ENCODE results near the gene ADARB2.

ADARB2 gene

DNA sequence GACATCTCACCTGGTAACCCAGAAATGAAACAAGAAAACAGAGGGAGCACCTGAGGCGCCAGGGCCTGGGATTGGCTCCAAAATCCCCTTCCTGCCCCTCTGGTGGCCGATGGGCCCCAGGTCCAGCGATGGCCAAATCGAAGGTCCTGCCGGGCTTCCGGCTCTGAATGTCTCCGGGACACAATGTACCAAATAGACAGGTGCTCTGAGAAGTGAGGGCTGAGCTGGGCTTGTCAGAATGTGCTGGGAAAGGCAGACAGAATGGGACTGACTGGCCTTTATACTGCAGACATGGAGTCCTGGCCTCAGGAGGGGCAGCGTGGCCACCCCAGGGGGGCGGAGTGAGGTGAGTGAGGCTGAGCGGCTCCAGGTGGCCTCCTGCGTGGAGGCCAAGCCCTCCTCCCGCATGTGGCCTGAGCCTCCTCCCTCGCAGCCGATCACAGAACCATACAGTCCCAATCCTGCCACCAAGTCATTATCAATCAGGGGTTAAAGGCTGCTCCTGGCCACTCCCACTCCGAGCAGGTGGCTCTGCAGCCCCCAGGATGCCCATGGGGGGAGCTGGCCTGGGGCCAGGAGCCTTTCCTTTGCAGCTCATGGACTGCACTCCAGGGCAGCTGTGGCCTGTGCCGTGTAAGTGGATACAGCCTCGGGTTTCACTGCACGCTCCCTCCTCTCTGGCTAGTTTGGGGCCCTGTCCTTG lies 185.5 kb downstream of the ADARB2 start:
- ChIA-PET POLR2A (no interaction called here), CTCF (no interaction called here)
- no peak for DNase-seq (ENCODE audit: low read depth, low spot score)
- H3K4me3 ChIP-seq (ENCODE audit: low read depth, low read length): no peak overlapping the region
- TF ChIP-seq, protein P1, sequence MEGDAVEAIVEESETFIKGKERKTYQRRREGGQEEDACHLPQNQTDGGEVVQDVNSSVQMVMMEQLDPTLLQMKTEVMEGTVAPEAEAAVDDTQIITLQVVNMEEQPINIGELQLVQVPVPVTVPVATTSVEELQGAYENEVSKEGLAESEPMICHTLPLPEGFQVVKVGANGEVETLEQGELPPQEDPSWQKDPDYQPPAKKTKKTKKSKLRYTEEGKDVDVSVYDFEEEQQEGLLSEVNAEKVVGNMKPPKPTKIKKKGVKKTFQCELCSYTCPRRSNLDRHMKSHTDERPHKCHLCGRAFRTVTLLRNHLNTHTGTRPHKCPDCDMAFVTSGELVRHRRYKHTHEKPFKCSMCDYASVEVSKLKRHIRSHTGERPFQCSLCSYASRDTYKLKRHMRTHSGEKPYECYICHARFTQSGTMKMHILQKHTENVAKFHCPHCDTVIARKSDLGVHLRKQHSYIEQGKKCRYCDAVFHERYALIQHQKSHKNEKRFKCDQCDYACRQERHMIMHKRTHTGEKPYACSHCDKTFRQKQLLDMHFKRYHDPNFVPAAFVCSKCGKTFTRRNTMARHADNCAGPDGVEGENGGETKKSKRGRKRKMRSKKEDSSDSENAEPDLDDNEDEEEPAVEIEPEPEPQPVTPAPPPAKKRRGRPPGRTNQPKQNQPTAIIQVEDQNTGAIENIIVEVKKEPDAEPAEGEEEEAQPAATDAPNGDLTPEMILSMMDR (IDR thresholded peaks at IDR 0.05; ENCODE audit: insufficient read depth, low read length, missing control alignments): no peak

DNA sequence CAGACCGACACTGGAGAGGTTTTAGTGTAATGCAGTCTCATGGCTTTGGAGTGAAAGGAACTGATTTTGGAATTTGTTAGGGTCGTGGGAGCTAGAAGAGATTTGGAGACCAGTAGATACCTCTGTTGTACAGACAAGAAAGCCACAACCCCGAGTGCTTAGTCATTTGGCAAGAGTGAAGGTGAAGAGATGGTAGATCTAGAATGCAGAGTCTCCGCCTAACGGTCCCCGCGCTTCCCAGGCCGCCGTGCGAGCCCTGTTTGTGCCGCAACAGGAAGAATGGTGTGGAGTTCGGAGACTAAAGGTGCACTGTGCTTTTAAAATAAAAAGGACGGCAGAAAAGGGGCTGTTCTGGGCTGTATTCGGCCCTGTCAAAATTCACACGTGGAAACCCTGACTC lies 186.7 kb downstream of the ADARB2 start:
- TF ChIP-seq, protein P1 (IDR thresholded peaks at IDR 0.05; ENCODE audit: insufficient read depth, low read length, missing control alignments): no peak
- no peak overlapping the region for H3K4me3 ChIP-seq (ENCODE audit: low read depth, low read length)
- ChIA-PET CTCF (no interaction called here), POLR2A (no interaction called here)
- DNase-seq (ENCODE audit: low read depth, low spot score): no peak

DNA sequence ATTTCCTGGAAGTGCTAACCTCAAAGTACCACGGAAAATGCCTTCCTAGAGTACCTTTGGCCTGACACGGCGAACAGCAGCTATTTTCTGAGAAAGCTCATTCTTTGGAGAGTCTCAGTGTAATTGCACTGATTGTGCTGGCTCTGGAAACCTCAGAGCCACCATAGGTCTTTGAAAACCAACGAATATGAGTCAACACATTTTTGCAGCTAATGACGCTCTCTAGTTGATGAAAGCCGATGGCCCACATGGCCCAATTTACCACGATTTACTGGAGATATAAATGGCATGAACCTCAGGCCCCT lies 187.1 kb downstream of the ADARB2 start:
- H3K4me3 ChIP-seq (ENCODE audit: low read depth, low read length): no peak overlapping the region
- POLR2A ChIA-PET: no interaction called here
- CTCF ChIA-PET: no interaction called here
- TF ChIP-seq, protein P1 (IDR thresholded peaks at IDR 0.05; ENCODE audit: insufficient read depth, low read length, missing control alignments): no peak
- DNase-seq (ENCODE audit: low read depth, low spot score): no peak

DNA sequence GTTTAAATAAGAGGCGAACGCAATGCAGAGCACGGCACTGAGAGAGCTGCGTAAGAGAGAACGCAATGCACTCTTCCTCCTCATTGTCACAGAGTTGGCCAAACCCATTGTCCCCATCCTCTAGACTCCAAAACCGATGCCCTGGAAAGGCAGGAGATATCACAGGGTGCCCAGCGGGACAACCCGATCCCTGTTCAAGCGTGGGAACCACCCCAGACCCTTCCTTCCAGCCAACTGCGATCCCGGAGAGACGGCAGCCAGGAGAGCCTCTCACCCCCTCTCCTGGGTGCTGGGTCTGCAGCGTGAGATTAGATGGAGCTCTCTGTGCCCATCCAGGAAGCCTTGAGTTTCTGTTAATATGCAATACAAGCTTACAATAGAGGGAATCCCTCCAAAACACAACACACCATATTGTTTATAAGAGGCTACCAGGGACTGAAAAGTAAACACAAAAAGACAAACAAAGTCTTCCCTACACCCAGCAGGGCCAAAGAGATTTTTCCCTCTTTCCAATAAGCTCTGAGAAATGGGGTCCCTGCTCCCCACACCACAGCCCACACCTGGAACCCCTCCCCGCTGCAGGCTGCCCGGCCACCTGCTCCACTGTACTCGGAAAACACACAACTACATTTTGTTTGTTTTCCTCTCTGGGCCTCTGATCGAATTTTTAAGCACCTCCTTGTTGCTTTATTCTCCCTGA lies 187.6 kb downstream of the ADARB2 start:
- ChIA-PET POLR2A (no interaction called here), CTCF (no interaction called here)
- H3K4me3 ChIP-seq (ENCODE audit: low read depth, low read length): no peak overlapping the region
- no peak for DNase-seq (ENCODE audit: low read depth, low spot score)
- TF ChIP-seq, protein P1 (IDR thresholded peaks at IDR 0.05; ENCODE audit: insufficient read depth, low read length, missing control alignments): no peak

DNA sequence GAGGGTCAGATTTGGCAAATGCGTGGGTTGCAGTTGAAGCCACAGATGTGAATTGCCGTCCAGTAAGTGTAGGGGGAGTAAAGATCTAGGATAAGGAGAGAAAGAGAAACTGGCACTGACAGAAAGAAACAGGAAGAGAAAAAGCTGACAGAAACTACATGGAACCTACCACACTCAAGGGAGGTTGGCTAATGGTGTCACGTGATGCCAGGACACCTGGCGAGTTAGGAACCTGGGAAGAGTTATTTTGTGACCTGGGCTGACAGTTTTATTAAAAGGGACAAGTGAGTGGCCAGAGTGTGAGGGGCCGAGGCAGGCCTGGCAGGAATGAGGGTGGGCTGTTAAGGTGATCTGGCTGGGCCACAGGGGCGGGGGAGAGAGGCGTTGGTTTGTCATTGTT lies 188.7 kb downstream of the ADARB2 start:
- CTCF ChIA-PET: no interaction called here
- POLR2A ChIA-PET: no interaction called here
- no peak for DNase-seq (ENCODE audit: low read depth, low spot score)

DNA sequence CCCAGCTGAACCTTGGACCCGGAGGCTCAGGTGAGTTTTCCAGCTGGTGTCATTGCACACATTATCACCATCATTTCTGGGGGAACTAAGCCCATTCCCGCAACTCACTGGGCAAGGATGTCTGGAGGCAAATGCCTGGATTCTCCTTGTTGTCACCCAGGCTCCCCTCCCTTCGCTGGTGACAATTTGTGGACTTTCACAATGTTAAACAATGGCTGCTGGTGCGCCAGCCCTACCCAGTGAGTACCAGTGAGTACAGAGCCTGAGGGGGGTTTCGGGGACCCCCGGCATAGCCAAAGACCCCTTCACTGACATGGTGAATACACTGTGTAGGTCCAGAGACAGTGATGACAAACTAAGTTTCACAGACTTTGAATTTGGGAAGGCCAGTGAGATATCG lies 189.2 kb downstream of the ADARB2 start:
- ChIA-PET POLR2A (no interaction called here), CTCF (no interaction called here)
- TF ChIP-seq, protein P1 (IDR thresholded peaks at IDR 0.05; ENCODE audit: insufficient read depth, low read length, missing control alignments): no peak
- no peak overlapping the region for H3K4me3 ChIP-seq (ENCODE audit: low read depth, low read length)
- DNase-seq (ENCODE audit: low read depth, low spot score): no peak

More for the DNA sequence above, 188.7 kb downstream of the ADARB2 start:
- no peak overlapping the region for H3K4me3 ChIP-seq (ENCODE audit: low read depth, low read length)
- TF ChIP-seq, protein P1 (IDR thresholded peaks at IDR 0.05; ENCODE audit: insufficient read depth, low read length, missing control alignments): no peak

Data from AG04449 (cell line).